HepG2 (cell line): ENCODE data around the gene SSX2IP. TPM values are rescaled to one million over a fixed set of nuclear protein-coding genes. Genes with fewer than 3 reads are reported as not detected.

Experiments used
- ATAC-seq: fragments of 200-7000 bp; cut with Tn5 transposase; 3 replicates; pipeline ENCODE4 v1.9.1; 2020; ENCODE audit warnings: mild to moderate bottlenecking, moderate library complexity
- BruUV-seq: library from RNA; stranded (reverse); fragments of 400-500 nt; replicated peaks from 2 replicates; lab custom pipeline; 2021; lab: Mats Ljungman, UMichigan
- CTCF ChIA-PET: fragments of 300-600 bp; formaldehyde crosslinking; extraction: SDS; loops from one replicate; lab custom pipeline; 2021; ENCODE audit warnings: low total read pairs, inconsistent platforms, low intra/inter-chr PET ratio; lab: Yijun Ruan, JAX
- POLR2A ChIA-PET: fragments of 350-600 bp; sonication (Branson Sonifier 250); formaldehyde crosslinking; loops from one replicate; lab custom pipeline; 2020; ENCODE audit warnings: antibody characterized with exemption, inconsistent platforms; lab: Yijun Ruan, JAX
- DNase-seq: peaks from one replicate; pipeline ENCODE4 v3.0.0-alpha.2; 2015; ENCODE audit warnings: low spot score
- FAIRE-seq: peaks from 3 replicates; lab custom pipeline; 2011; peaks lifted over from hg19 to GRCh38; lab: Jason Lieb, UNC
- H2AFZ ChIP-seq: one replicate; pipeline ENCODE4 v1.6.1; 2011; ENCODE audit warnings: low read length, inconsistent platforms
- H3K27ac ChIP-seq: fragments of 300-600 bp; 3 replicates; pipeline ENCODE4 v1.8.0; 2011; ENCODE audit warnings: mixed run types, mild to moderate bottlenecking, mixed read lengths, low read length, inconsistent platforms; ENCODE audit not compliant: insufficient read depth; ENCODE audit errors: extremely low read length
- H3K27me3 ChIP-seq, 2 experiments: fragments of 200-600 bp in 1 of 2; 2 replicates in 1 of 2; 3 replicates in 1 of 2; pipeline versions ENCODE4 v1.6.0 to v1.8.0; 2011; ENCODE audit warnings: low read length in 2 of 2, mild to moderate bottlenecking in 2 of 2, moderate library complexity in 2 of 2, inconsistent platforms in 1 of 2; ENCODE audit not compliant: insufficient read depth in 2 of 2, control insufficient read depth in 1 of 2
- H3K36me3 ChIP-seq, 2 experiments: fragments of 200-600 bp in 1 of 2; replicated peaks in 1 of 2; 2 replicates in 1 of 2; 3 replicates in 1 of 2; pipeline versions ENCODE4 v1.5.1 to v1.8.0; 2011; ENCODE audit warnings: low read length in 2 of 2, inconsistent platforms in 1 of 2; ENCODE audit not compliant: insufficient read depth in 2 of 2, control insufficient read depth in 1 of 2
- H3K4me1 ChIP-seq: 2 replicates; pipeline ENCODE4 v1.5.1; 2012; ENCODE audit warnings: low read length, inconsistent platforms; ENCODE audit not compliant: insufficient read depth
- H3K4me2 ChIP-seq: 2 replicates; pipeline ENCODE4 v1.6.0; 2011; ENCODE audit warnings: low read depth, low read length, inconsistent platforms
- H3K4me3 ChIP-seq, 3 experiments: fragments of 200-600 bp in 1 of 3; sonication (generic), shearing (Covaris generic) in 1 of 3; replicated peaks in 1 of 3; 2 replicates each; pipeline ENCODE4 v1.5.1; 2011 to 2016; ENCODE audit warnings: low read length in 3 of 3, inconsistent platforms in 2 of 3, low read depth in 2 of 3, mild to moderate bottlenecking in 2 of 3, control low read depth in 1 of 3, mixed read lengths in 1 of 3; ENCODE audit not compliant: insufficient read depth in 1 of 3
- H3K79me2 ChIP-seq: one replicate; pipeline ENCODE4 v1.6.1; 2011; ENCODE audit warnings: low read length, inconsistent platforms; ENCODE audit not compliant: insufficient read depth
- H3K9ac ChIP-seq: 2 replicates; pipeline ENCODE4 v1.6.0; 2011; ENCODE audit warnings: mild to moderate bottlenecking, low read depth, low read length, inconsistent platforms; ENCODE audit not compliant: insufficient read depth
- H3K9me3 ChIP-seq: 2 replicates; pipeline ENCODE4 v1.5.1; 2012; ENCODE audit warnings: mild to moderate bottlenecking, low read length
- H4K20me1 ChIP-seq: 2 replicates; pipeline ENCODE4 v1.6.0; 2011; ENCODE audit warnings: inconsistent platforms, mild to moderate bottlenecking, low read length, moderate library complexity; ENCODE audit not compliant: insufficient read depth
- ARNT ChIP-seq: fragments of 450-650 bp; IDR thresholded peaks from 2 replicates; pipeline ENCODE4 v1.6.1; 2017
- CBFB ChIP-seq: sonication (generic); formaldehyde crosslinking; IDR thresholded peaks from 2 replicates; pipeline ENCODE4 v1.4.0; 2020; ENCODE audit warnings: missing genetic modification reagents
- FOXK1 ChIP-seq: sonication (generic); formaldehyde crosslinking; IDR thresholded peaks from 2 replicates; pipeline ENCODE4 v1.4.0; 2020; ENCODE audit warnings: low read depth, missing genetic modification reagents, borderline replicate concordance
- FOXP1 ChIP-seq, 2 experiments: fragments of 450-650 bp in 1 of 2; IDR thresholded peaks; 2 replicates each; pipeline ENCODE4 v1.6.1; 2017 to 2018; ENCODE audit warnings: antibody characterized with exemption in 1 of 2
- HNRNPH1 ChIP-seq: fragments of 200-400 bp; formaldehyde crosslinking; optimal IDR thresholded peaks from 2 replicates; pipeline ENCODE3; 2017; ENCODE audit warnings: mild to moderate bottlenecking, low read depth, low read length
- KAT7 ChIP-seq: IDR thresholded peaks from 2 replicates; pipeline ENCODE4 v1.6.1; 2018; ENCODE audit warnings: borderline replicate concordance, missing compliant biosample characterization
- NRL ChIP-seq: sonication (generic); formaldehyde crosslinking; IDR thresholded peaks from 2 replicates; pipeline ENCODE4 v1.5.0; 2020; ENCODE audit warnings: missing genetic modification reagents, mild to moderate bottlenecking, moderate library complexity, borderline replicate concordance
- SIX1 ChIP-seq: sonication (generic); formaldehyde crosslinking; IDR thresholded peaks from 2 replicates; pipeline ENCODE4 v1.4.0; 2020; ENCODE audit warnings: missing genetic modification reagents, borderline replicate concordance
- TP53 ChIP-seq: sonication (generic); formaldehyde crosslinking; conservative IDR thresholded peaks from 2 replicates; pipeline ENCODE4 v1.4.0; 2020; ENCODE audit warnings: missing genetic modification reagents
- ZEB1 ChIP-seq: IDR thresholded peaks from 2 replicates; pipeline ENCODE4 v1.6.1; 2012; ENCODE audit warnings: mild to moderate bottlenecking, low read depth, inconsistent platforms; ENCODE audit not compliant: insufficient replicate concordance
- ZNF644 ChIP-seq: IDR thresholded peaks from 2 replicates; pipeline ENCODE4 v1.6.1; 2016; ENCODE audit warnings: low read depth
- ZZZ3 ChIP-seq: sonication (generic); formaldehyde crosslinking; IDR thresholded peaks from 2 replicates; pipeline ENCODE4 v1.4.0; 2020; ENCODE audit warnings: missing genetic modification reagents, mild to moderate bottlenecking, borderline replicate concordance
- WGBS: methylation state at CpG from one replicate; pipeline ENCODE4 v1.1.6; 2017; ENCODE audit warnings: low lambda C conversion rate; 5-methylcytosine and 5-hydroxymethylcytosine counted together
- in situ Hi-C: cut with HindIII; loops from 2 replicates; pipeline ENCODE4 v1.10.0; 2017; ENCODE audit warnings: low pct_unique_long_range_greater_than_20kb; ENCODE audit not compliant: extremely low pct_ligation_motif_present
- intact Hi-C: fragments of 100-400 bp; cut with micrococcal nuclease; formaldehyde crosslinking; loops from one replicate; pipeline ENCODE4 v1.10.0; 2022; ENCODE audit not compliant: unreplicated experiment
- polyA plus RNA-seq, 8 experiments: library from polyadenylated mRNA; depleted of rRNA in 3 of 8; stranded (reverse) in 7 of 8; unstranded in 1 of 8; fragments of >200 nt; fragmentation: Illumina TruSeq in 4 of 8; extraction: Trizol in 4 of 8; gene quantifications; 2 replicates each; pipeline versions ENCODE4 v1.2.1 to v1.2.3, GENCODE V29; 2011 to 2016; ENCODE audit warnings: low read depth in 4 of 8, missing spikeins in 1 of 8, mixed read lengths in 1 of 8; ENCODE audit not compliant: insufficient read depth in 1 of 8
- total RNA-seq, 5 experiments: library from RNA; depleted of rRNA; stranded (reverse); fragments of >200 nt; fragmentation: Illumina TruSeq; extraction: Trizol; gene quantifications; 2 replicates each; pipeline ENCODE4 v1.2.3, GENCODE V29; 2016; ENCODE audit warnings: low read depth in 1 of 5
- TF ChIP-seq, protein P1 (sequence below): sonication (generic); formaldehyde crosslinking; IDR thresholded peaks from 2 replicates; pipeline ENCODE4 v1.4.0; 2020; ENCODE audit warnings: mild to moderate bottlenecking, missing genetic modification reagents
- TF ChIP-seq, protein P2 (sequence below): IDR thresholded peaks from 2 replicates; pipeline ENCODE4 v1.6.1; 2016; ENCODE audit warnings: missing biosample characterization, missing genetic modification reagents, low read depth
- TF ChIP-seq, protein P3 (sequence below): IDR thresholded peaks from 2 replicates; pipeline ENCODE4 v1.6.1; 2018; ENCODE audit warnings: missing genetic modification reagents, mild to moderate bottlenecking, missing compliant biosample characterization
- TF ChIP-seq, protein P4 (sequence below): IDR thresholded peaks from 2 replicates; pipeline ENCODE4 v1.6.1; 2016; ENCODE audit warnings: low read depth, control low read depth

Gene SSX2IP
- total and polyA plus RNA-seq, 2 of the 13 experiments (the other 11 are each of a cell fraction or from before 2014, with no cell fraction given) = 2.7 to 23.7 TPM

DNA sequence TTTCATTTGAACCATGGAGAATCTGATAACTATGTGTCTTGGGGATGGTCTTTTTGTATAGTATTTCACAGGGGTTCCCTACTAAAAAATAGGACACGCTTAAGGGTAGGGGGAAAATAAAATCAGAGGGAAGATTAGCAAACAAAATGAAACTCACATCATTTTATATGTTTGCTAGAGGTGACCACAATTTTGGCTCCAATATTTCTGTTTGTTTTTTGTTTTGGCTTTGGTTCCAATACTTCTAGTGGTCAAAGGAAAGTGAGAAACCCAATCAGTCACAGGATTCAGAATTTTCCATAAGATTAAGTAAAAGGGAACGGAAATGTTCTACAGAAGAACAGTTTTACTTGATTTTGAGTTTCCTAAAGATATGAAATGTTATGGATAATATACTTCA is 42.3 kb upstream of the SSX2IP start:
- Histone ChIP-seq H3K27me3 (no peaks in the 10 kb centered on the region), H3K9ac (no peak overlapping the region), H3K36me3 (no peaks in the 10 kb centered on the region), H4K20me1 (no peaks in the 10 kb centered on the region), H3K79me2 (no peaks in the 10 kb centered on the region), H3K27ac (no peak overlapping the region), H3K4me1 (no peaks in the 10 kb centered on the region), H2AFZ (no peak overlapping the region), H3K9me3 (no peaks in the 10 kb centered on the region), H3K4me3 (no peak overlapping the region), H3K4me2 (no peak overlapping the region)
- intact Hi-C loops (no loop called here), in situ Hi-C loops (no loop called here)
- no TSS peak for BruUV-seq
- DNase-seq (no peak), FAIRE-seq (no peak), ATAC-seq (no peak)
- TF ChIP-seq KAT7 (CRISPR knock-in tag) (no peak), FOXK1 (CRISPR knock-in tag) (no peak), FOXP1 (IDR thresholded peaks at IDR 0.05) (no peak), FOXP1 (CRISPR knock-in tag; IDR thresholded peaks at IDR 0.05) (no peak)
- CTCF ChIA-PET = no interaction called here
- WGBS = 12% methylated on average over 2 of the region's 2 CpGs
- POLR2A ChIA-PET = no interaction called here

DNA sequence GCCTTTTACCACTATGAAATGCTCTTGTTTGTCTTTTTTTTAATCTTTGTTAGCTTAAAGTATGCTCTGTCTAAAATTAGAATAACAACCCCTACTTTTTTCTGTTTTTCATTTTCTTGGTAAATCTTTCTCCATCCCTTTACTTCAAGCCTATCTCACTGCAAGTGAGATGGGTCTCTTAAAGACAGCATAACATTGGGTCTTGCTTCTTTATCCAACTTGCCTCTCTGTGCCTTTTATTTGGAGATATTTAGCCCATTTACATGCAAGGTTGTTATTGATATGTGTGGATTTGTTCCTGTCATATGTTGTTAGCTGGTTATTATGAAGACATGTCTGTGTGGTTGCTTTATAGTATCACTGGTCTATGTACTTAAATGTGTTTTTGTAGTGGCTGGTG is 41.3 kb upstream of the SSX2IP start:
- DNase-seq = no peak
- Histone ChIP-seq H4K20me1 (no peaks in the 10 kb centered on the region), H3K4me1 (no peaks in the 10 kb centered on the region), H3K36me3 (no peaks in the 10 kb centered on the region), H2AFZ (no peak overlapping the region), H3K4me2 (no peak overlapping the region), H3K9ac (no peak overlapping the region), H3K9me3 (no peaks in the 10 kb centered on the region), H3K27me3 (no peaks in the 10 kb centered on the region), H3K79me2 (no peaks in the 10 kb centered on the region), H3K4me3 (no peak overlapping the region), H3K27ac (no peak overlapping the region)
- no peak for FAIRE-seq
- ATAC-seq = no peak
- CTCF ChIA-PET = no interaction called here
- in situ Hi-C loops = no loop called here
- POLR2A ChIA-PET = no interaction called here
- intact Hi-C loops = no loop called here
- BruUV-seq = no TSS peak
- no peak for TF ChIP-seq HNRNPH1
- TF ChIP-seq ZNF644 = no peak
- TF ChIP-seq ZZZ3 (CRISPR knock-in tag) = no peak
- TF ChIP-seq, protein P1, sequence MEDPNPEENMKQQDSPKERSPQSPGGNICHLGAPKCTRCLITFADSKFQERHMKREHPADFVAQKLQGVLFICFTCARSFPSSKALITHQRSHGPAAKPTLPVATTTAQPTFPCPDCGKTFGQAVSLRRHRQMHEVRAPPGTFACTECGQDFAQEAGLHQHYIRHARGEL (CRISPR knock-in tag) = no peak
- TF ChIP-seq SIX1 (CRISPR knock-in tag) = no peak
- TF ChIP-seq, protein P2, sequence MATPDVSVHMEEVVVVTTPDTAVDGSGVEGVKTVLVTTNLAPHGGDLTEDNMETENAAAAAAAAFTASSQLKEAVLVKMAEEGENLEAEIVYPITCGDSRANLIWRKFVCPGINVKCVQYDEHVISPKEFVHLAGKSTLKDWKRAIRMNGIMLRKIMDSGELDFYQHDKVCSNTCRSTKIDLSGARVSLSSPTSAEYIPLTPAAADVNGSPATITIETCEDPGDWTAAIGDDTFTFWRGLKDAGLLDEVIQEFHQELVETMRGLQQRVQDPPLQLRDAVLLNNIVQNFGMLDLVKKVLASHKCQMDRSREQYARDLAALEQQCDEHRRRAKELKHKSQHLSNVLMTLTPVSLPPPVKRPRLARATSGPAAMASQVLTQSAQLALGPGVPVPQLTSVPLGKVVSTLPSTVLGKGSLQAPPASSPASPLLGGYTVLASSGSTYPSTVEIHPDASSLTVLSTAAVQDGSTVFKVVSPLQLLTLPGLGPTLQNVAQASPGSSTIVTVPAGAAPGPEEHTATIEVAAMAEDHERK (CRISPR knock-in tag) = no peak
- TF ChIP-seq TP53 (CRISPR knock-in tag) = no peak
- TF ChIP-seq NRL = no peak
- no peak for TF ChIP-seq CBFB (CRISPR knock-in tag)
- TF ChIP-seq ZEB1 = no peak
- TF ChIP-seq, protein P3, sequence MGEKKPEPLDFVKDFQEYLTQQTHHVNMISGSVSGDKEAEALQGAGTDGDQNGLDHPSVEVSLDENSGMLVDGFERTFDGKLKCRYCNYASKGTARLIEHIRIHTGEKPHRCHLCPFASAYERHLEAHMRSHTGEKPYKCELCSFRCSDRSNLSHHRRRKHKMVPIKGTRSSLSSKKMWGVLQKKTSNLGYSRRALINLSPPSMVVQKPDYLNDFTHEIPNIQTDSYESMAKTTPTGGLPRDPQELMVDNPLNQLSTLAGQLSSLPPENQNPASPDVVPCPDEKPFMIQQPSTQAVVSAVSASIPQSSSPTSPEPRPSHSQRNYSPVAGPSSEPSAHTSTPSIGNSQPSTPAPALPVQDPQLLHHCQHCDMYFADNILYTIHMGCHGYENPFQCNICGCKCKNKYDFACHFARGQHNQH (CRISPR knock-in tag) = no peak
- TF ChIP-seq, protein P4, sequence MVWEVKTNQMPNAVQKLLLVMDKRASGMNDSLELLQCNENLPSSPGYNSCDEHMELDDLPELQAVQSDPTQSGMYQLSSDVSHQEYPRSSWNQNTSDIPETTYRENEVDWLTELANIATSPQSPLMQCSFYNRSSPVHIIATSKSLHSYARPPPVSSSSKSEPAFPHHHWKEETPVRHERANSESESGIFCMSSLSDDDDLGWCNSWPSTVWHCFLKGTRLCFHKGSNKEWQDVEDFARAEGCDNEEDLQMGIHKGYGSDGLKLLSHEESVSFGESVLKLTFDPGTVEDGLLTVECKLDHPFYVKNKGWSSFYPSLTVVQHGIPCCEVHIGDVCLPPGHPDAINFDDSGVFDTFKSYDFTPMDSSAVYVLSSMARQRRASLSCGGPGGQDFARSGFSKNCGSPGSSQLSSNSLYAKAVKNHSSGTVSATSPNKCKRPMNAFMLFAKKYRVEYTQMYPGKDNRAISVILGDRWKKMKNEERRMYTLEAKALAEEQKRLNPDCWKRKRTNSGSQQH (CRISPR knock-in tag) = no peak
- no peak for TF ChIP-seq ARNT
